Nephron progenitor cell (in vitro differentiated cells): ENCODE data around the gene DSG3.
"Not testable (repeated sequence)": the region's sequence is repeated elsewhere in the genome, so short reads cannot be mapped to it uniquely, and the experiment has no call there.

Experiments
- DNase-seq: peaks from one replicate; pipeline ENCODE4 v3.0.0; 2021
- H3K27ac Mint-ChIP-seq: 2 replicates; pipeline ENCODE4 v1.8.0; 2021; ENCODE audit warnings: mild to moderate bottlenecking, moderate library complexity, mixed read lengths
- H3K27me3 Mint-ChIP-seq: 2 replicates; pipeline ENCODE4 v1.8.0; 2021; ENCODE audit warnings: mild to moderate bottlenecking, low read depth, mixed read lengths; ENCODE audit not compliant: poor library complexity
- H3K36me3 Mint-ChIP-seq: 2 replicates; pipeline ENCODE4 v1.8.0; 2021; ENCODE audit warnings: low read depth, mixed read lengths
- H3K4me1 Mint-ChIP-seq: 2 replicates; pipeline ENCODE4 v1.8.0; 2021; ENCODE audit warnings: mixed read lengths
- H3K4me3 Mint-ChIP-seq: 2 replicates; pipeline ENCODE4 v1.8.0; 2021; ENCODE audit warnings: mild to moderate bottlenecking, moderate library complexity, mixed read lengths
- H3K9me3 Mint-ChIP-seq: 2 replicates; pipeline ENCODE4 v1.8.0; 2021; ENCODE audit warnings: mild to moderate bottlenecking, moderate library complexity, mixed read lengths
- TF ChIP-seq, protein P1 (sequence below): fragments of 200-600 bp; sonication (generic); IDR thresholded peaks from 2 replicates; pipeline ENCODE4 v1.5.0; 2021; ENCODE audit warnings: antibody characterized with exemption

DSG3 gene

DNA sequence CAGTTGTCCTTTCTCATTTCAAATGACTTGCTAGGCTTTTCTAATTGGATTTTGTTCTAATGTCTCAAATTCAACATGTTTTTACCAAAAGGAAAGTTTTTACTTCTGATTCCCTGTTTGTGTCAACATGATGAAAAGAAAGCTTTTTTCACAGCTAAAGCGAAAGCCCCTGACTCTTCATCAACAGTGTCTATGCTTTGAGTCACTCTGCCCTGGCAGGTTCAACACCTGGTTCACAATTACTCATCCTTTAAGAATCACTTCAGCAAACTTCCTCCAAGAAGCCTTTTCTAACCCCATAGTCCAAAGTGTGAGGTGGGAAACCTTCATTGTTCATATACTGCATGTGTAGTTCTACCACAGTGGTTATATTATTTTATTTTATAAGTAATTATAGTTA is 42.8 kb downstream of the DSG3 start:
- H3K4me1 Mint-ChIP-seq, result peaks cover 38% of the 10 kb centered on the region
- no peaks in the 10 kb centered on the region for H3K36me3 Mint-ChIP-seq
- DNase-seq, result no peak
- H3K4me3 Mint-ChIP-seq, result no peak overlapping the region
- H3K27me3 Mint-ChIP-seq, result no peaks in the 10 kb centered on the region
- no peak overlapping the region for H3K27ac Mint-ChIP-seq
- TF ChIP-seq, protein P1, sequence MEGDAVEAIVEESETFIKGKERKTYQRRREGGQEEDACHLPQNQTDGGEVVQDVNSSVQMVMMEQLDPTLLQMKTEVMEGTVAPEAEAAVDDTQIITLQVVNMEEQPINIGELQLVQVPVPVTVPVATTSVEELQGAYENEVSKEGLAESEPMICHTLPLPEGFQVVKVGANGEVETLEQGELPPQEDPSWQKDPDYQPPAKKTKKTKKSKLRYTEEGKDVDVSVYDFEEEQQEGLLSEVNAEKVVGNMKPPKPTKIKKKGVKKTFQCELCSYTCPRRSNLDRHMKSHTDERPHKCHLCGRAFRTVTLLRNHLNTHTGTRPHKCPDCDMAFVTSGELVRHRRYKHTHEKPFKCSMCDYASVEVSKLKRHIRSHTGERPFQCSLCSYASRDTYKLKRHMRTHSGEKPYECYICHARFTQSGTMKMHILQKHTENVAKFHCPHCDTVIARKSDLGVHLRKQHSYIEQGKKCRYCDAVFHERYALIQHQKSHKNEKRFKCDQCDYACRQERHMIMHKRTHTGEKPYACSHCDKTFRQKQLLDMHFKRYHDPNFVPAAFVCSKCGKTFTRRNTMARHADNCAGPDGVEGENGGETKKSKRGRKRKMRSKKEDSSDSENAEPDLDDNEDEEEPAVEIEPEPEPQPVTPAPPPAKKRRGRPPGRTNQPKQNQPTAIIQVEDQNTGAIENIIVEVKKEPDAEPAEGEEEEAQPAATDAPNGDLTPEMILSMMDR, result no peak
- peaks cover 5% of the 10 kb centered on the region for H3K9me3 Mint-ChIP-seq

DNA sequence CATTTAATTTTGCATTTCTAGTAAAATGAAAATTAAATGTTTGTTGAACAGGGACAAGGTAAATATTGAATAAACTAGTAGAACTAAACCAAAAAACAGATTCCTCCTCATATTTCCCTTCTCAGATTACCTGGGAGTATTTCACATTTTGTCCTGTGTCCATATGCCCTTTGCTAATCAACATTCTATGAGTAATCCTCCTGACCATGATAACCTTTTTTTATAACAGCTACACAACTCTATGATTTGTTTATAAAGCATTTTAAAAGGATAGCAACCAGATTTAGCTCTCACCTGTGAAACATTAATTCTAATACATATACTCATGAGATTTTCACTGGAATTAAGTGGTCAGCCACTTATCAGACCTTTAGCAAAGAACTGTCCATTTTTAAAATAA is 43.3 kb downstream of the DSG3 start:
- H3K27me3 Mint-ChIP-seq, result no peaks in the 10 kb centered on the region
- TF ChIP-seq, protein P1, result no peak
- H3K9me3 Mint-ChIP-seq, result peaks cover 5% of the 10 kb centered on the region
- no peak for DNase-seq
- no peaks in the 10 kb centered on the region for H3K36me3 Mint-ChIP-seq
- no peak overlapping the region for H3K27ac Mint-ChIP-seq
- H3K4me3 Mint-ChIP-seq, result no peak overlapping the region
- peaks cover 34% of the 10 kb centered on the region for H3K4me1 Mint-ChIP-seq

DNA sequence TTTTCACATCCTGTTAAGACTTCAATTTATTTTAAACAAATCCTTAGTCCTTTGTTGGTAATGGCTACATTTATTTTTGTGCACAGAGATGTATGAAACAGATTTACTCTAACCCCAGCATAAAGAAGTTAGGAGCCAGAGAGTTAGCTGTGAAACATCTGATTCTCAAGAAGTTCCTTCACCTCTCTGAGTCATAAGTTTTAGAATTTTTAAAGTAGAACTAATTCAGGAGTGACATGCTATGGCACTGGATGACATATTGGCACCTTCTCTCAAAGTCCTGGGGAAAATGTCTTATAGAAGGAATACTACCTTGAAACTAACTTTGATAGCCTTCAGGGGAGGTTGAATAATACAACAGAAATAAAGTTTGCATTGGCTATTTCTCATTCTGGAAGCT is 44.0 kb downstream of the DSG3 start:
- peaks cover 26% of the 10 kb centered on the region for H3K4me1 Mint-ChIP-seq
- peaks cover 5% of the 10 kb centered on the region for H3K9me3 Mint-ChIP-seq
- H3K27ac Mint-ChIP-seq, result no peak overlapping the region
- no peak for DNase-seq
- peaks cover 1% of the 10 kb centered on the region for H3K27me3 Mint-ChIP-seq
- H3K4me3 Mint-ChIP-seq, result no peak overlapping the region
- H3K36me3 Mint-ChIP-seq, result no peaks in the 10 kb centered on the region
- TF ChIP-seq, protein P1, result no peak

DNA sequence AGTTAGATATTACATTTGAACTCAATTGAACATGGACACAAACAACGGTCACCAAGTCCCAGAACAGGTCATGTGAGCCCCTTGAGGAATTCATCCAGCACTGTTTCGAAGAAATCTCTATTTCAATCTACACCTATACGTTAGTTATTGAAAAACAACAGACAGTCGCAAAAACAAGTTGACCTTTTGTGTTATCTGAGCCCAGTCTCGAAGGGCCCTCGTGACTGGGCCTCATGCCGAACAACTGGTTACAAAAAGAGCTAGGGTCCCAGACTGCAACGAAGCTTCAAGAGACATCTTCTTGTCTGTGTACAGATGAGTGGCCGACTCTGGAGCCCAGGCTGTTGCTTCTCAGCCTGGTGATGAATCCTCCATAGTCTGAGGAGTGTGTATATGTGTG is 45.1 kb downstream of the DSG3 start:
- TF ChIP-seq, protein P1, result no peak
- Mint-ChIP-seq H3K27me3 (peaks cover 5% of the 10 kb centered on the region), H3K27ac (no peak overlapping the region), H3K4me3 (no peak overlapping the region), H3K4me1 (peaks cover 15% of the 10 kb centered on the region), H3K9me3 (peaks cover 5% of the 10 kb centered on the region), H3K36me3 (no peaks in the 10 kb centered on the region)
- no peak for DNase-seq

DNA sequence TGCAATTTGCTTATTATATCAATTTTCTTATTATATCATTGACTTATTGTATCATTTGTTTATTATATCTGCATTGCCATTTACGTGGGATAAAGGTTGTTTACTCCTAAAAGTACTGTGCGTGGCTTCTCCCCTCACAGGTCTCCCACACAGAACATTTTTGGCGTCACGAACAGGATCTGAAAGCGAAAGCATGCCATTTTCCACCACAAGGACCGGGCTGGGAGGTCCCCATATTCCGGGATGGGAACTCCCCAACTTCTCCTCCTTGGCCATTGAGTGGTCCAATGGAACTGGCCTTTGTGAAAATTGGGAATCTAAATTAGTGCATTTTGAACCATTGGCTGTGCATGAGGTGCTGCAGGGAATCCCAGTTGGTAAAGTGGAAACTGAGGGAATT is 45.6 kb downstream of the DSG3 start:
- DNase-seq, result no peak
- no peak overlapping the region for H3K27ac Mint-ChIP-seq
- no peak overlapping the region for H3K4me3 Mint-ChIP-seq
- no peaks in the 10 kb centered on the region for H3K36me3 Mint-ChIP-seq
- peaks cover 5% of the 10 kb centered on the region for H3K9me3 Mint-ChIP-seq
- H3K4me1 Mint-ChIP-seq, result peaks cover 10% of the 10 kb centered on the region
- TF ChIP-seq, protein P1, result no peak
- peaks cover 5% of the 10 kb centered on the region for H3K27me3 Mint-ChIP-seq

DNA sequence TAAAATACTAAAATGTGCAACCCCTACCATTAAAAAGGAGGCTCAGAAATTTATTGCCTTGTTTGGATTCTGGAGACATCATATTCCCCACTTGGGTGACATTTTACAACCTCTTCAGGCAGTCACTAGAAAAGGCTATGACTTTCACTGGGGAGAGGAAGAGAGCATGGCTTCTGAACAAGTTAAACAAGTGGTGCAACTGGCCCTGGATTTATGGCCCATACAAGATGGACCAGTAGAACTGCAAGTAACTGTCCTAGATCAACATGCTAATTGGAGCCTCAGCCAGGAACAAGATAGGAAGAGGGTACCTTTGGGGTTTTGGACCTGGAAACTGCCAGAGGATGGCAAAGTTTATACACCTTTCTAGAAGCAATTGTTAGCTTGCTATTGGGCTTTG is 46.4 kb downstream of the DSG3 start:
- H3K4me3 Mint-ChIP-seq, result no peak overlapping the region

DNA sequence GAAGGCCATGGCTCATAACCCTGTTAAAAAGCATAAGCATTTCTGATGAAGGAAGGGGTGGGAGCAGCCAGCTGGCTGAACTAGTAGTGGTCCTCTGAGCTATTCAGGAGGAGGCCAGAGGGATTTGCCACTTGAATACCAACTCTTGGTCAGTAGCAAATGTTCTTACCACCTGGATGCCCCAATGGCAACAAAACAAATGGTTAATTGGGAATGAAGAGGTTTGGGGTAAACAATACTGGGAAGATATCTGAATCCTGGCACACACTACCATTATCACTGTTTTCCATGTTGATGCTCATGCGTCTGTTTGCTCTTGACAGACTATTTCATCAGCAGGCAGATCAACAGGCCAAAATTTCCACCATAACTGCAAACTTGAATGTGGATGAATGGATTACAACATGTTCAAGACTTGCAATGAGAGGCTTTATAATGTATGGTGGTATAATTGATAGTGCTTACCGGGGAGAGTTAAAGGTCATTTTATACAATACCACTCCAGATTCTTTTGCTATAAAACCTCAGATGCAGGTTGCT is 47.2 kb downstream of the DSG3 start:
- H3K27me3 Mint-ChIP-seq, H3K27ac Mint-ChIP-seq, H3K36me3 Mint-ChIP-seq, H3K9me3 Mint-ChIP-seq, DNase-seq, H3K4me3 Mint-ChIP-seq: not testable (repeated sequence)
- H3K4me1 Mint-ChIP-seq, result peaks cover 14% of the 10 kb centered on the region

More for the DNA sequence above, 46.4 kb downstream of the DSG3 start:
- Mint-ChIP-seq H3K36me3 (no peaks in the 10 kb centered on the region), H3K9me3 (peaks cover 5% of the 10 kb centered on the region), H3K27ac (no peak overlapping the region), H3K27me3 (peaks cover 5% of the 10 kb centered on the region), H3K4me1 (peaks cover 8% of the 10 kb centered on the region)
- TF ChIP-seq, protein P1, result no peak
- DNase-seq, result no peak
